Panc1 (cell line): Measurements from ENCODE around the gene MLN. TPM values are rescaled to one million over a fixed set of nuclear protein-coding genes. Genes with fewer than 3 reads are reported as not detected.

Experiments used
- ATAC-seq: fragments of 200-7000 bp; cut with Tn5 transposase; 2 replicates; pipeline ENCODE4 v1.9.1; 2020; ENCODE audit warnings: mild to moderate bottlenecking, moderate library complexity
- BruUV-seq: library from RNA; stranded (reverse); fragments of 400-500 nt; replicated peaks from 2 replicates; lab custom pipeline; 2021; lab: Mats Ljungman, UMichigan
- CTCF ChIA-PET: fragments of 300-600 bp; sonication (Branson Sonifier 250); formaldehyde crosslinking; loops from one replicate; lab custom pipeline; 2022; ENCODE audit warnings: antibody characterized with exemption; lab: Charles Lee
- POLR2A ChIA-PET: fragments of 300-600 bp; sonication (Branson Sonifier 250); formaldehyde crosslinking; loops from one replicate; lab custom pipeline; 2022; ENCODE audit warnings: antibody characterized with exemption; lab: Charles Lee
- DNase-seq: peaks from one replicate; pipeline ENCODE4 v3.0.0-alpha.2; 2010; ENCODE audit warnings: low read depth, low spot score
- H3K27ac ChIP-seq: 2 replicates; pipeline ENCODE4 v1.5.1; 2011; ENCODE audit warnings: mild to moderate bottlenecking, low read length, inconsistent platforms
- H3K27me3 ChIP-seq: fragments of 200-500 bp; sonication (Bioruptor generic); 2 replicates; pipeline ENCODE4 v1.6.0; 2014; ENCODE audit warnings: low read length, inconsistent platforms; ENCODE audit not compliant: control insufficient read depth, insufficient read depth
- H3K36me3 ChIP-seq: fragments of 200-500 bp; sonication (Bioruptor generic); 2 replicates; pipeline ENCODE4 v1.5.1; 2014; ENCODE audit warnings: inconsistent platforms, mild to moderate bottlenecking, low read length, moderate library complexity; ENCODE audit not compliant: control insufficient read depth, insufficient read depth
- H3K4me1 ChIP-seq: 2 replicates; pipeline ENCODE4 v1.5.1; 2011; ENCODE audit warnings: inconsistent platforms, mild to moderate bottlenecking, low read length, moderate library complexity; ENCODE audit not compliant: control insufficient read depth, insufficient read depth
- H3K4me3 ChIP-seq, 2 experiments: 2 replicates each; pipeline ENCODE4 v1.5.1; 2011 to 2012; ENCODE audit warnings: low read depth in 2 of 2, low read length in 2 of 2, mild to moderate bottlenecking in 2 of 2, inconsistent platforms in 1 of 2, moderate library complexity in 1 of 2
- H3K9me3 ChIP-seq: fragments of 200-500 bp; sonication (Bioruptor generic); 2 replicates; pipeline ENCODE4 v1.5.1; 2014; ENCODE audit warnings: low read depth, mild to moderate bottlenecking, inconsistent platforms, low read length, moderate library complexity; ENCODE audit not compliant: control insufficient read depth, insufficient read depth
- CTCF ChIP-seq: fragments of 450-650 bp; IDR thresholded peaks from 2 replicates; pipeline ENCODE4 v1.5.1; 2017; ENCODE audit warnings: mild to moderate bottlenecking
- POLR2AphosphoS5 ChIP-seq: IDR thresholded peaks from 2 replicates; pipeline ENCODE4 v1.6.1; 2012; ENCODE audit warnings: mild to moderate bottlenecking, low read depth, low read length, moderate library complexity
- REST ChIP-seq, 2 experiments: IDR thresholded peaks; 2 replicates each; pipeline ENCODE4 v1.6.1; 2011 to 2012; ENCODE audit warnings: low read depth in 2 of 2, control low read depth in 1 of 2, low read length in 1 of 2, mild to moderate bottlenecking in 1 of 2, moderate library complexity in 1 of 2; ENCODE audit not compliant: insufficient read depth in 1 of 2
- SIN3A ChIP-seq: IDR thresholded peaks from 2 replicates; pipeline ENCODE4 v1.6.1; 2012; ENCODE audit warnings: low read depth, mild to moderate bottlenecking, low read length, moderate library complexity, borderline replicate concordance; ENCODE audit not compliant: insufficient read depth
- TCF7L2 ChIP-seq: IDR thresholded peaks from 2 replicates; pipeline ENCODE4 v1.6.1; 2011; ENCODE audit warnings: mild to moderate bottlenecking, low read depth, low read length, inconsistent platforms
- in situ Hi-C: cut with HindIII; loops from 2 replicates; pipeline ENCODE4 v1.10.0; 2016; ENCODE audit warnings: low sequenced_read_pairs, low pct_unique_long_range_greater_than_20kb
- intact Hi-C: fragments of 100-400 bp; cut with micrococcal nuclease; formaldehyde crosslinking; loops from one replicate; pipeline ENCODE4 v1.10.0; 2022; ENCODE audit not compliant: unreplicated experiment
- total RNA-seq: library from RNA; stranded (reverse); gene quantifications from one replicate; pipeline ENCODE4 v1.2.1, GENCODE V29; 2021; ENCODE audit not compliant: unreplicated experiment

Gene MLN
- total RNA-seq, 1 experiment from 2014 or later, result not detected

- in situ Hi-C loops (no loop called here), intact Hi-C loops (no loop called here)
- Histone ChIP-seq H3K27me3 (no peaks in the 10 kb centered on the region), H3K4me3 (no peak overlapping the region), H3K9me3 (no peaks in the 10 kb centered on the region), H3K4me1 (0 out of 2 replicates have a peak, but pooled peaks cover 3% of the 10 kb centered on the region), H3K36me3 (no peaks in the 10 kb centered on the region), H3K27ac (no peak overlapping the region)
- TF ChIP-seq CTCF, result no peak
- TF ChIP-seq POLR2AphosphoS5, result no peak
- no peak for TF ChIP-seq SIN3A
- no peak for TF ChIP-seq REST (IDR thresholded peaks at IDR 0.05; ENCODE audit: insufficient read depth in 1 of 2, low read depth in 2 of 2, low read length in 1 of 2)
- no peak for TF ChIP-seq TCF7L2
- ATAC-seq, result no peak
- DNase-seq, result no peak
- CTCF ChIA-PET, result no interaction called here
- BruUV-seq, result no TSS peak
- POLR2A ChIA-PET, result no interaction called here
These were observed 17.1 kb upstream of the MLN start for GRCh38 chr6:33820784-33821520.

GRCh38 chr6:33820243-33820642, 16.4 kb upstream of the MLN start:
- Histone ChIP-seq H3K27ac (no peak overlapping the region), H3K4me1 (0 out of 2 replicates have a peak, but pooled peaks cover 3% of the 10 kb centered on the region), H3K9me3 (no peaks in the 10 kb centered on the region), H3K36me3 (no peaks in the 10 kb centered on the region), H3K4me3 (no peak overlapping the region), H3K27me3 (no peaks in the 10 kb centered on the region)
- CTCF ChIA-PET, result interaction anchor here (0.6 kb wide), 2 partner anchors 33 to 125 kb away, joined by 3 read pairs; no protein-coding TSS in a partner anchor
- intact Hi-C loops (no loop called here), in situ Hi-C loops (no loop called here)
- TF ChIP-seq SIN3A (no peak), CTCF (no peak), REST (IDR thresholded peaks at IDR 0.05; ENCODE audit: insufficient read depth in 1 of 2, low read depth in 2 of 2, low read length in 1 of 2) (no peak), POLR2AphosphoS5 (no peak), TCF7L2 (no peak)
- POLR2A ChIA-PET, result interaction anchor here (0.6 kb wide), 1 partner anchor 39 kb away, joined by 4 read pairs; no protein-coding TSS in a partner anchor
- DNase-seq (no peak), ATAC-seq (no peak)
- no TSS peak for BruUV-seq
